Sigmoid colon (tissue), 4 donors: ENCODE data around the gene MYL5.

Source experiments
- CTCF ChIP-seq, 4 experiments: fragments of 450-650 bp in 3 of 4; fragments of 200-600 bp in 1 of 4; IDR thresholded peaks; one replicate each; pipeline ENCODE4 v1.5.1; 2016 to 2019; ENCODE audit warnings: antibody characterized with exemption in 4 of 4, mild to moderate bottlenecking in 3 of 4, moderate library complexity in 2 of 4
- EP300 ChIP-seq, 4 donors: sonication (generic); formaldehyde crosslinking; IDR thresholded peaks; one replicate each; pipeline ENCODE4 v1.6.1; 2017; ENCODE audit warnings: antibody characterized with exemption in 4 of 4
- POLR2A ChIP-seq, 2 donors: fragments of 450-650 bp; IDR thresholded peaks; one replicate each; pipeline ENCODE4 v1.6.1; 2016; ENCODE audit warnings: antibody characterized with exemption in 2 of 2, mild to moderate bottlenecking in 2 of 2, moderate library complexity in 2 of 2
- POLR2AphosphoS5 ChIP-seq, 4 donors: sonication (generic); formaldehyde crosslinking; IDR thresholded peaks; one replicate each; pipeline ENCODE4 v1.6.1; 2017; ENCODE audit warnings: antibody characterized with exemption in 4 of 4

- TF ChIP-seq CTCF (IDR thresholded peaks at IDR 0.05) = no peak
- no peak for TF ChIP-seq EP300 (IDR thresholded peaks at IDR 0.05)
- TF ChIP-seq POLR2A (IDR thresholded peaks at IDR 0.05) = no peak
- no peak for TF ChIP-seq POLR2AphosphoS5 (IDR thresholded peaks at IDR 0.05)
Measured at GRCh38 chr4:661231-661630, 13.1 kb upstream of the MYL5 start.
